Glutamatergic neuron (in vitro differentiated cells): ENCODE measurements around the gene KCNMA1. TPM values are rescaled to one million over a fixed set of nuclear protein-coding genes. Genes with fewer than 3 reads are reported as not detected.
"Not testable (repeated sequence)": the region's sequence is repeated elsewhere in the genome, so short reads cannot be mapped to it uniquely, and the experiment has no call there.

Experiments
- DNase-seq: peaks from one replicate; pipeline ENCODE4 v3.0.0; 2022
- H3K27ac Mint-ChIP-seq: one replicate; pipeline ENCODE4 v1.8.0; 2020; ENCODE audit warnings: mild to moderate bottlenecking, mixed read lengths, inconsistent platforms; ENCODE audit not compliant: unreplicated experiment
- H3K27me3 Mint-ChIP-seq: one replicate; pipeline ENCODE4 v1.8.0; 2020; ENCODE audit warnings: mild to moderate bottlenecking, moderate library complexity, mixed read lengths, inconsistent platforms; ENCODE audit not compliant: unreplicated experiment
- H3K36me3 Mint-ChIP-seq: one replicate; pipeline ENCODE4 v1.8.0; 2020; ENCODE audit warnings: mild to moderate bottlenecking, mixed read lengths, inconsistent platforms; ENCODE audit not compliant: unreplicated experiment
- H3K4me1 Mint-ChIP-seq: one replicate; pipeline ENCODE4 v1.8.0; 2020; ENCODE audit warnings: mild to moderate bottlenecking, low read depth, mixed read lengths, inconsistent platforms; ENCODE audit not compliant: unreplicated experiment
- H3K4me3 Mint-ChIP-seq: one replicate; pipeline ENCODE4 v1.8.0; 2020; ENCODE audit warnings: mild to moderate bottlenecking, mixed read lengths, inconsistent platforms; ENCODE audit not compliant: unreplicated experiment
- H3K9me3 Mint-ChIP-seq: one replicate; pipeline ENCODE4 v1.8.0; 2020; ENCODE audit warnings: mild to moderate bottlenecking, moderate library complexity, mixed read lengths, inconsistent platforms; ENCODE audit not compliant: unreplicated experiment
- total RNA-seq: library from RNA; stranded (reverse); fragmentation: NEBNext Ultra II Directional; extraction: Animal tissue kit (Norgen Biotek cat#: 25700); gene quantifications from one replicate; pipeline ENCODE4 v1.2.1, GENCODE V29; 2021; ENCODE audit not compliant: unreplicated experiment
- TF ChIP-seq, protein P1 (sequence below): fragments of 200-600 bp; sonication (generic); IDR thresholded peaks from one replicate; pipeline ENCODE4 v1.5.0; 2021; ENCODE audit not compliant: partially characterized antibody, unreplicated experiment

KCNMA1 gene
- total RNA-seq, 1 donor from 2014 or later = 3.2 TPM

DNA sequence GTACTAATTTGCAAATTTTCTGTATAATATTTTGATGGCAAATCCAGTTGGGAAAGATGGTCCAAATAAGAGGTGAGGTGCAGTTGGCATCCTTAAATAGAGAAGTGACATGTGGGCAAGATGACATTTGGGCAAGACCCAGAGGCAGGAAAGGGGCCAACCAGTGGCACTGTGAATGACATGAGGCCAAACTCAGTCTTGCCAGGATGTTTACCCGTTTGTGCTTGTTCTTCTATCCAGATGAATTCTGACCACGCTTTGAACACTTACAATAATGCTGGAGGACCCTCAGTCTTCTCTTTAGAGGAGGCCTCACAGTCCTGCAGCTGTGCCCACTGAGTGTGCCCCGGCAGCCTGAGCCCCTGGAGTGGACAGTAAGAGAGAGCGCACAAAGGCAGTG is 45.1 kb downstream of the KCNMA1 start:
- peaks cover 3% of the 10 kb centered on the region for H3K27me3 Mint-ChIP-seq
- peaks cover under 1% of the 10 kb centered on the region for H3K36me3 Mint-ChIP-seq
- TF ChIP-seq, protein P1, sequence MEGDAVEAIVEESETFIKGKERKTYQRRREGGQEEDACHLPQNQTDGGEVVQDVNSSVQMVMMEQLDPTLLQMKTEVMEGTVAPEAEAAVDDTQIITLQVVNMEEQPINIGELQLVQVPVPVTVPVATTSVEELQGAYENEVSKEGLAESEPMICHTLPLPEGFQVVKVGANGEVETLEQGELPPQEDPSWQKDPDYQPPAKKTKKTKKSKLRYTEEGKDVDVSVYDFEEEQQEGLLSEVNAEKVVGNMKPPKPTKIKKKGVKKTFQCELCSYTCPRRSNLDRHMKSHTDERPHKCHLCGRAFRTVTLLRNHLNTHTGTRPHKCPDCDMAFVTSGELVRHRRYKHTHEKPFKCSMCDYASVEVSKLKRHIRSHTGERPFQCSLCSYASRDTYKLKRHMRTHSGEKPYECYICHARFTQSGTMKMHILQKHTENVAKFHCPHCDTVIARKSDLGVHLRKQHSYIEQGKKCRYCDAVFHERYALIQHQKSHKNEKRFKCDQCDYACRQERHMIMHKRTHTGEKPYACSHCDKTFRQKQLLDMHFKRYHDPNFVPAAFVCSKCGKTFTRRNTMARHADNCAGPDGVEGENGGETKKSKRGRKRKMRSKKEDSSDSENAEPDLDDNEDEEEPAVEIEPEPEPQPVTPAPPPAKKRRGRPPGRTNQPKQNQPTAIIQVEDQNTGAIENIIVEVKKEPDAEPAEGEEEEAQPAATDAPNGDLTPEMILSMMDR = no peak
- no peaks in the 10 kb centered on the region for H3K4me1 Mint-ChIP-seq
- H3K9me3 Mint-ChIP-seq = peaks cover 2% of the 10 kb centered on the region
- H3K27ac Mint-ChIP-seq = no peak overlapping the region
- DNase-seq = no peak
- no peak overlapping the region for H3K4me3 Mint-ChIP-seq

DNA sequence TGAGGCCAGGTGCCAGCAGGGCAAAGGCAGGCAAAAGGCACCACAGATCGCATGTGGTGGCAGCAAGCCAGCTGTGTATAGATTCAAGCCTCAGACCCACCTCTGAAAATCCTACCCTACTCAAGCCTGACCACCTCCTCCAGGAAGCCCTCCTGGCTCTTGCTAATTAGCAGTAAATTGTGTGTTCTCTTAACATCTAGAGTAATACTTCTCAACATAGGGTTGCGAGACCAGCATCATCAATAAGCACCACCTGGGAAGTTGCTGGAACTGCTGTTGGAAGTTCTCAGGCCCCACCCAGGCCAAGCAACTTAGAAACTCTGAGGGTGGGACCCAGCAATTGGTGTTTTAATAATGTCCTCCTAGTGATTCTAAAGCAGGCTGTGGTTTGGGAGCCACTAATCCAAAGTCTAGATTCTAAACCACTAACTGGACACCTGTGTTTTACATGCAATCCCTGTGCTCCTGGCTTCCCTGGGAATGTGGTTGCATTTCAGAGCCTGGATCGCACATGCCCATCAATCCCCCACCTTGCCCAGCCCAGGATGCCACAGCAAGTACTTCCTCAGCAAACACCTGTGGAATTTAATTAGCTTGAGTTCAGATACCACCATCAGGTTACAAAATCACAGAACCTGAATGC is 46.2 kb downstream of the KCNMA1 start:
- TF ChIP-seq, protein P1 = no peak
- H3K4me3 Mint-ChIP-seq = no peak overlapping the region
- H3K36me3 Mint-ChIP-seq = no peaks in the 10 kb centered on the region
- peaks cover 3% of the 10 kb centered on the region for H3K27me3 Mint-ChIP-seq
- H3K4me1 Mint-ChIP-seq = no peaks in the 10 kb centered on the region
- H3K9me3 Mint-ChIP-seq = peaks cover 2% of the 10 kb centered on the region
- no peak for DNase-seq
- H3K27ac Mint-ChIP-seq = no peak overlapping the region

DNA sequence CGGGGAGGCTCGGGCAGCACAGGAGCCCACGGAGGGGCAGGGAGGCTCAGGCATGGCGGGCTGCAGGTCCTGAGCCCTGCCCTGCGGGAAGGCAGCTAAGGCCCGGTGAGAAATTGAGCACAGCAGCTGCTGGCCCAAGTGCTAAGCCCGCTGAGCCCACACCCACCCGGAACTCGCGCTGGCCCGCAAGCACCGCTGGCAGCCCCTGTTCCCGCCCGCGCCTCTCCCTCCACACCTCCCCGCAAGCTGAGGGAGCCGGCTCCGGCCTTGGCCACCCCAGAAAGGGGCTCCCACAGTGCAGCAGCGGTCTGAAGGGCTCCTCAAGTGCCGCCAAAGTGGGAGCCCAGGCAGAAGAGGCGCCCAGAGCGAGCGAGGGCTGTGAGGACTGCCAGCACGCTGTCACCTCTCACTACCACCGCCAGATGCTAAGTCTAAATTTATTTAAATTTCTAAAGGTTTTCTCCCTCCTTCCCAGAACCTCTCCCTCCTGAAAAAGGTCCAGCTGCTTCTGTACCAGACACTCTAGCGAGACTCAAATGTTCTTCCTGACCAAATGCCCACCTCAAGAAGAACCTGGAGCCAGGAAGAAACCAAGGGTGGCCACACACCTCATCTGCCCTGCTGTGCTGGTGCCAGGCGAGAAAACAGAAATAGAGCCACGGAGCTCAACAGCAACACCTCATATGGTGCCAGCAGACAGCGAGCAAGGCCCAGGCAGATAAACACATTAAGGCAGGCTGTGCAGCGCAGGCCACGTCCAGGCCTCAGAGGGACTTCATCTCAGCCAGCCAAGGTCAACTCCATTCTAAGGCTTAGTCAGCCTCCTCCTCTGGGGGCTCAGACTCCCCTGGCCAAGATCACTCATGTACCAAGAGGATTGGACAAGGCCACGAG is 47.0 kb downstream of the KCNMA1 start:
- Mint-ChIP-seq H3K36me3 (no peaks in the 10 kb centered on the region), H3K4me1 (no peaks in the 10 kb centered on the region), H3K27ac (no peak overlapping the region), H3K27me3 (peaks cover 1% of the 10 kb centered on the region), H3K9me3 (peaks cover 2% of the 10 kb centered on the region), H3K4me3 (no peak overlapping the region)
- no peak for DNase-seq
- TF ChIP-seq, protein P1 = no peak

DNA sequence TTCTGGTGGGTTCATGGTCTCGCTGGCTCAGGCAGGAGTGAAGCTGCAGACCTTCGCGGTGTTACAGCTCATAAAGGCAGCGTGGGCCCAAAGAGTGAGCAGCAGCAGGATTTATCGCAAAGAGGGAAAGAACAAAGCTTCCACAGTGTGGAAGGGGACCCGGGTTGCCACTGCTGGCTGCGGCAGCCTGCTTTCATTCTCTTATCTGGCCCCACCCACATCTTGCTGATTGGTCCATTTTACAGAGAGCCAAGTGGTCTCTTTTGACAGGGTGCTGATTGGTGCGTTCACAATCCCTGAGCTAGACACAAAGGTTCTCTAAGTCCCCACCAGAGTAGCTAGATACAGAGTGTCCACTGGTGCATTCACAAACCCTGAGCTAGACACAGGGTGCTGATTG is 47.9 kb downstream of the KCNMA1 start:
- H3K9me3 Mint-ChIP-seq, DNase-seq, H3K36me3 Mint-ChIP-seq, H3K27ac Mint-ChIP-seq, H3K4me3 Mint-ChIP-seq, H3K27me3 Mint-ChIP-seq, H3K4me1 Mint-ChIP-seq: not testable (repeated sequence)

DNA sequence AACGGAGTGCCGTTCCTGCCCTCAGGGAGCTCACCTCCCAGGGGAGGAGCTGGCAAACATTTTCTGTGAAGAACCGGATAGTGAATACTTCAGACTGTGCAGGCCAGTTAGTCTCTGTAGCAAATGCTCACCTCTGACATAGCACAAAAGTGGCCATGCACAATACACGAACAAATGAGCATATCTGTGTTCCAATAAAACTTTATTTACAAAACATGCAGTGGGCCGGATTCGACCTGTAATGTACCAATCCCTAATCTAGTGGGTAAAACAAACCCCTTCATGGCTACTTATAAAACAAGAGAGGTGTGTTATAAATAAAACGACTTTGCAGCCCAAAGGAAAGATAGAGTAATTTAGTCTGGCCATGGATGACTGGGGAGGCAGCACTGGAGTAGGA is 48.7 kb downstream of the KCNMA1 start:
- Mint-ChIP-seq H3K4me1 (no peaks in the 10 kb centered on the region), H3K36me3 (no peaks in the 10 kb centered on the region), H3K27me3 (peaks cover 1% of the 10 kb centered on the region), H3K9me3 (peaks cover 2% of the 10 kb centered on the region), H3K27ac (no peak overlapping the region), H3K4me3 (no peak overlapping the region)
- DNase-seq = no peak
- TF ChIP-seq, protein P1 = no peak
